Activated naive CD4-positive, alpha-beta T cell treated with anti-CD3 and anti-CD28 coated beads for 36 hours (primary cell): Measurements from ENCODE around the gene GUCD1. TPM values are rescaled to one million over a fixed set of nuclear protein-coding genes. Genes with fewer than 3 reads are reported as not detected.
"Not testable (repeated sequence)": the region's sequence is repeated elsewhere in the genome, so short reads cannot be mapped to it uniquely, and the experiment has no call there.

Source experiments
- CTCF ChIA-PET: fragments of 350-600 bp; sonication (Branson Sonifier 250); formaldehyde crosslinking; loops from one replicate; lab custom pipeline; 2021; ENCODE audit warnings: antibody characterized with exemption; lab: Charles Lee
- DNase-seq: peaks from one replicate; pipeline ENCODE4 v3.0.0-alpha.2; 2020
- H3K27ac Mint-ChIP-seq: one replicate; pipeline ENCODE4 v1.8.0; 2021; ENCODE audit warnings: mild to moderate bottlenecking, mixed read lengths
- H3K27me3 Mint-ChIP-seq: one replicate; pipeline ENCODE4 v1.8.0; 2021; ENCODE audit warnings: low read depth, mixed read lengths
- H3K36me3 Mint-ChIP-seq: one replicate; pipeline ENCODE4 v1.8.0; 2021; ENCODE audit warnings: low read depth, mixed read lengths
- H3K4me1 Mint-ChIP-seq: one replicate; pipeline ENCODE4 v1.8.0; 2021; ENCODE audit warnings: low read depth, mixed read lengths
- H3K4me3 Mint-ChIP-seq: one replicate; pipeline ENCODE4 v1.8.0; 2021; ENCODE audit warnings: mild to moderate bottlenecking, moderate library complexity, mixed read lengths
- H3K9me3 Mint-ChIP-seq: one replicate; pipeline ENCODE4 v1.8.0; 2021; ENCODE audit warnings: mixed read lengths
- intact Hi-C: fragments of 100-400 bp; cut with micrococcal nuclease; formaldehyde crosslinking; loops from one replicate; pipeline ENCODE4 v1.15.1; 2023
- total RNA-seq, 2 experiments: library from RNA; stranded (reverse); gene quantifications; one replicate each; pipeline ENCODE4 v1.2.3, GENCODE V29; 2021

Gene GUCD1
- total RNA-seq, 2 experiments from 2014 or later: 95.8 to 96.0 TPM

- intact Hi-C loops: no loop called here
- no peak overlapping the region for H3K27ac Mint-ChIP-seq
- no peaks in the 10 kb centered on the region for H3K9me3 Mint-ChIP-seq
- H3K36me3 Mint-ChIP-seq: peaks cover 41% of the 10 kb centered on the region
- H3K27me3 Mint-ChIP-seq: no peaks in the 10 kb centered on the region
- DNase-seq: no peak
- no peaks in the 10 kb centered on the region for H3K4me1 Mint-ChIP-seq
- H3K4me3 Mint-ChIP-seq: no peak overlapping the region
- CTCF ChIA-PET: no interaction called here
Measured at GRCh38 chr22:24571266-24571665, 16.3 kb upstream of the GUCD1 start.

GRCh38 chr22:24567668-24568067, 12.7 kb upstream of the GUCD1 start:
- CTCF ChIA-PET: no interaction called here
- H3K4me1 Mint-ChIP-seq: peaks cover 23% of the 10 kb centered on the region
- H3K4me3 Mint-ChIP-seq: no peak overlapping the region
- H3K36me3 Mint-ChIP-seq: peaks cover 36% of the 10 kb centered on the region
- no peak for DNase-seq
- intact Hi-C loops: no loop called here
- no peaks in the 10 kb centered on the region for H3K9me3 Mint-ChIP-seq
- no peaks in the 10 kb centered on the region for H3K27me3 Mint-ChIP-seq
- no peak overlapping the region for H3K27ac Mint-ChIP-seq

DNA sequence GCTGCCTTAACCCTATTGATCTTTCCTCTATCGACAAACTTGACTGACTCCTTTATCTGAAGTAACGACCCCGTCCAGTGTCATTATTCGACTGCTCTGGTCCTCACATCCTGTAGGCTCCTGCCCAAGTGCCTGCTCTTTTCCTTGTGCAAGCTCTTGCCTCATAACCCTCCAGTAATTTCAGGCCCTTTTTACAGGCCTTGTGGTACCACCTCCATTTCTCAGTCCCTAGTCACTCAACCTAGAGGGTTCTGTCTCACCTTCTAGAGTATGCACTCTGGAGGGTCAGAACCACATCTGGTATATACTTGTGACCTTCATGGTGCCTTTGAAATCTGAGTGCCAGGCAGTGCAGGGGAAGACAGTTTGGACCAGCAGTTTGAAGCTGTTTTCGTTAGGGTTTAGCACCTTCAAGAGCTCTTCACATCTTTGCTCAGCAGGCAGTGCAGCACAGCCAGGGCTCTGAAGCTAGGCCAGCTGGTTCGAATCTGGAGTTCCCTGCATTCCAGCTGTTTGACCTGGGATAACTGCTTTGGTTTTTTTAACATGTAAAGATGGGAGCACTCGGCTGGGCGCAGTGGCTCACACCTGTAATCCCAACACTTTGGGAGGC, 12.1 kb upstream of the GUCD1 start:
- no peak for DNase-seq
- no peaks in the 10 kb centered on the region for H3K9me3 Mint-ChIP-seq
- H3K4me3 Mint-ChIP-seq: no peak overlapping the region
- intact Hi-C loops: no loop called here
- peaks cover 28% of the 10 kb centered on the region for H3K4me1 Mint-ChIP-seq
- no peak overlapping the region for H3K27ac Mint-ChIP-seq
- CTCF ChIA-PET: no interaction called here
- H3K36me3 Mint-ChIP-seq: peaks cover 33% of the 10 kb centered on the region
- H3K27me3 Mint-ChIP-seq: no peaks in the 10 kb centered on the region

DNA sequence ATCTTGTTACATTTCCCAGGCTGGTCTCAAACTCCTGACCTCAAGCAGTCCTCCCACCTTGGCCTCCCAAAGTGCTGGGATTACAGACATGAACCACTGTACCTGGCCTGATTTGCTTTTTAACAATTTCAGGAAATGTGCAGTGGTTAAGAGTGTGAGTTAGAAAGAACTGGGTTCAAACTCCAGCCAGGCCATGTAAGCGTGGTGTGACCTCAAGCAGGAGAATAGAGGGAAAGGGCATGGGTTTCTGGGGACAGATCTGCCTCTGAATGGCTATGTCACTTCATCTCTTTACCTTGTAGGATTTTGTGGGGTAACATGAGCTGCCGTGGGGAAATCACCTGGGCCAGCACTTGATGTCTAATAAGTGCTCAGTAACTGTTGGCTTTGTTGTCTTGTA, 10.1 kb upstream of the GUCD1 start:
- peak overlapping the region; percentile 21 for H3K27ac Mint-ChIP-seq
- intact Hi-C loops: no loop called here
- DNase-seq: no peak
- H3K36me3 Mint-ChIP-seq: peaks cover 29% of the 10 kb centered on the region
- no peaks in the 10 kb centered on the region for H3K9me3 Mint-ChIP-seq
- no peaks in the 10 kb centered on the region for H3K27me3 Mint-ChIP-seq
- no peak overlapping the region for H3K4me3 Mint-ChIP-seq
- peaks cover 38% of the 10 kb centered on the region for H3K4me1 Mint-ChIP-seq
- CTCF ChIA-PET: no interaction called here

GRCh38 chr22:24564376-24565058, 9.6 kb upstream of the GUCD1 start:
- peak overlapping the region; percentile 4 for H3K27ac Mint-ChIP-seq
- H3K4me3 Mint-ChIP-seq: no peak overlapping the region
- CTCF ChIA-PET: interaction anchor here (0.5 kb wide), 1 partner anchor 432 kb away, joined by 3 read pairs; no protein-coding TSS in a partner anchor
- H3K4me1 Mint-ChIP-seq: peaks cover 41% of the 10 kb centered on the region
- DNase-seq: no peak
- intact Hi-C loops: no loop called here
- peaks cover 24% of the 10 kb centered on the region for H3K36me3 Mint-ChIP-seq
- H3K27me3 Mint-ChIP-seq: no peaks in the 10 kb centered on the region
- no peaks in the 10 kb centered on the region for H3K9me3 Mint-ChIP-seq

GRCh38 chr22:24563246-24563645, 8.3 kb upstream of the GUCD1 start:
- Mint-ChIP-seq H3K36me3 (peaks cover 32% of the 10 kb centered on the region), H3K27me3 (no peaks in the 10 kb centered on the region), H3K9me3 (no peaks in the 10 kb centered on the region), H3K27ac (no peak overlapping the region), H3K4me3 (no peak overlapping the region), H3K4me1 (peaks cover 54% of the 10 kb centered on the region)
- intact Hi-C loops: no loop called here
- CTCF ChIA-PET: no interaction called here
- no peak for DNase-seq

GRCh38 chr22:24559471-24559870, 4.5 kb upstream of the GUCD1 start:
- no peak overlapping the region for H3K27ac Mint-ChIP-seq
- H3K27me3 Mint-ChIP-seq: no peaks in the 10 kb centered on the region
- H3K4me3 Mint-ChIP-seq: no peak overlapping the region
- CTCF ChIA-PET: no interaction called here
- H3K4me1 Mint-ChIP-seq: peaks cover 62% of the 10 kb centered on the region
- DNase-seq: no peak
- intact Hi-C loops: loop anchor here (5.0 kb wide), 2 partner anchors 43 to 852 kb away; partner anchors contain the start of gene GGT1
- no peaks in the 10 kb centered on the region for H3K9me3 Mint-ChIP-seq
- H3K36me3 Mint-ChIP-seq: peaks cover 43% of the 10 kb centered on the region

- H3K36me3 Mint-ChIP-seq: peaks cover 36% of the 10 kb centered on the region
- peak; percentile 100 for DNase-seq
- peaks cover 48% of the 10 kb centered on the region for H3K4me1 Mint-ChIP-seq
- CTCF ChIA-PET: interaction anchor here (2.2 kb wide), 1 partner anchor 33 kb away, joined by 5 read pairs; no protein-coding TSS in a partner anchor
- no peaks in the 10 kb centered on the region for H3K9me3 Mint-ChIP-seq
- no peaks in the 10 kb centered on the region for H3K27me3 Mint-ChIP-seq
- intact Hi-C loops: loop anchor here (1.0 to 5.0 kb wide), 10 partner anchors 47 to 848 kb away; partner anchors contain the start of genes CABIN1, GGT1, MIF and SMARCB1
- peak within 1 kb of the TSS; percentile 97 for H3K4me3 Mint-ChIP-seq
- peak within 1 kb of the TSS; percentile 100 for H3K27ac Mint-ChIP-seq
Measured at GRCh38 chr22:24555165-24556039, 464 bp upstream of the GUCD1 start, which contains the start of gene SNRPD3. Gene SNRPD3 (plus strand): TSS chr22:24555999. CDS start chr22:24557675, 1,676 bp downstream.

DNA sequence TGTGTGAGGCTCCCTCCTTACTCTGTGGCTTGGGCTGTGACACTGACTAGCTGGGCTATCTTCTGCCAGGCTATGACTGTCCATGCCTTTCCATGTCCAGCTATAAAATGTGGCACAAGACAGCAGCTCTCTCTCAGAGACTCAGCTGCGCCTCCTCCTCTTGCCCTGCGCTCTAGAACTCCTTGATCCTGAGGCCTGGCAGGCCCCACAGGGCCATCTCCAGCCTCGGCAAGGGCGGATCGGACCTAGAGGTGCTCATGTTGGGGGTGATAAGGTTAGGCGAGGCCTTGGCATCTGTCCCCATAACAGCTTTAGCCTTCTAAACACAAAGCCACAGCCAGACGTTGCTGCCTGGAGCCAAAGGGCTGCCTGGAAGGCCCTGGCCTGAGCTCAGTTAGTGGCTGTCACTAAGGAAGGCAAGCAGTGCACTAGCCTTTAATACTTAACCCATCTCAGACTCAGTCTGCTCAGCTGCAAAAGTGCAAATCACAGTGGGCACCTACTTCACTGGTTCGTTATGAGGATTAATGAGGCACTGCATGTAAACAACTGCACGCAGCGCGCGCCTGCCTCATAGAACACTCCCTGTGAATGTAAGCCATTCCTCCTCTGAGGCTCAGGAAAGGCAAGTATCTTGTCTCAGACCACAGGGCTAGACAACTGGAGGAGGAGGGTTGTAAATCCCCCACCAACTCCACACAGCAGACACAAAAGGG, 1.2 kb downstream of the GUCD1 start:
- Mint-ChIP-seq H3K27ac (peak overlapping the region; percentile 81), H3K36me3 (peaks cover 30% of the 10 kb centered on the region), H3K9me3 (no peaks in the 10 kb centered on the region), H3K27me3 (no peaks in the 10 kb centered on the region), H3K4me3 (peak overlapping the region; percentile 88), H3K4me1 (peaks cover 36% of the 10 kb centered on the region)
- DNase-seq: no peak
- CTCF ChIA-PET: interaction anchor here (0.7 to 2.2 kb wide), 2 partner anchors 28 to 31 kb away, joined by 3 to 5 read pairs; no protein-coding TSS in a partner anchor
- intact Hi-C loops: loop anchor here (2.0 kb wide), 2 partner anchors 543 to 767 kb away; partner anchors contain the start of genes CABIN1 and SMARCB1

- H3K9me3 Mint-ChIP-seq, H3K27me3 Mint-ChIP-seq, H3K27ac Mint-ChIP-seq, DNase-seq, intact Hi-C loops: not testable (repeated sequence)
- Mint-ChIP-seq H3K4me1 (peaks cover 26% of the 10 kb centered on the region), H3K4me3 (peak overlapping the region; percentile 88), H3K36me3 (peaks cover 20% of the 10 kb centered on the region)
- CTCF ChIA-PET: interaction anchor here (2.2 kb wide), 1 partner anchor 30 kb away, joined by 5 read pairs; no protein-coding TSS in a partner anchor
Measured at GRCh38 chr22:24552503-24553286, 2.2 kb downstream of the GUCD1 start.

- intact Hi-C loops: no loop called here
- peaks cover 21% of the 10 kb centered on the region for H3K36me3 Mint-ChIP-seq
- no peak for DNase-seq
- no peaks in the 10 kb centered on the region for H3K27me3 Mint-ChIP-seq
- no peak overlapping the region for H3K27ac Mint-ChIP-seq
- peaks cover 15% of the 10 kb centered on the region for H3K4me1 Mint-ChIP-seq
- no peak overlapping the region for H3K4me3 Mint-ChIP-seq
- CTCF ChIA-PET: interaction anchor here (0.6 kb wide), 1 partner anchor 14 kb away, joined by 3 read pairs; no protein-coding TSS in a partner anchor
- H3K9me3 Mint-ChIP-seq: no peaks in the 10 kb centered on the region
Measured at GRCh38 chr22:24550902-24551435, 4.0 kb downstream of the GUCD1 start.
